Measurements from ENCODE around the gene UQCR10. TPM values are rescaled to one million over a fixed set of nuclear protein-coding genes. Genes with fewer than 3 reads are reported as not detected.

UQCR10 gene
- total RNA-seq, 2 donors from 2014 or later, result 92.8 to 124 TPM

DNA sequence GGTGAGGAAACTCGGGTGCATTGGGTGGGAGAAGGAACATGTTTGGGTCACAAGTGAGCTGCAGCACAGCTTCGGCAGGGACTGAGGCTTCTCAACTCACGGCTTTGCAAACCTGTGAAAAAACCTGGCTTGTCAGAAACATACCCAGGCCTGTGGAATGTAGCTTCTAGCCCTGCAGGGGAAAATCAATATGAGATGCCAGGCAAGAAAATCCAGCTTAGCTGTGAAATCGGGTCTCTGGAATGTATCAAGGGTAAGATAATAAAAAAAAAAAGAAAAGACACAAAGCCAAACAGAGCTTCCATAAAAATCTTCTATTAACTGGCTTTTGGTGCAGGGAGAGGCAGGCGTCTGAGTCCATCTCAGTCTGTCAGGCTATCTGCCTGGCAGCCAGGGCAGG is 28.5 kb downstream of the UQCR10 start:
- WGBS, result 35% methylated on average over 5 of the region's 5 CpGs
- Histone ChIP-seq H3K27ac (peak overlapping the region; percentile 12 to 38), H3K27me3 (replicated peaks; ENCODE audit: insufficient read depth) (no peaks in the 10 kb centered on the region), H3K36me3 (peaks cover 6 to 25% of the 10 kb centered on the region in 2 donors), H3K4me1 (replicated peaks) (peaks cover 33% of the 10 kb centered on the region), H3K9me3 (no peaks in the 10 kb centered on the region), H3K4me3 (no peak overlapping the region)
- TF ChIP-seq POLR2A (IDR thresholded peaks at IDR 0.05) (no peak), POLR2AphosphoS5 (IDR thresholded peaks at IDR 0.05) (peak; percentile 36)
- peak; percentile 44 for DNase-seq (ENCODE audit: low spot score)
- intact Hi-C loops (cut with DNase I), result no loop called here

DNA sequence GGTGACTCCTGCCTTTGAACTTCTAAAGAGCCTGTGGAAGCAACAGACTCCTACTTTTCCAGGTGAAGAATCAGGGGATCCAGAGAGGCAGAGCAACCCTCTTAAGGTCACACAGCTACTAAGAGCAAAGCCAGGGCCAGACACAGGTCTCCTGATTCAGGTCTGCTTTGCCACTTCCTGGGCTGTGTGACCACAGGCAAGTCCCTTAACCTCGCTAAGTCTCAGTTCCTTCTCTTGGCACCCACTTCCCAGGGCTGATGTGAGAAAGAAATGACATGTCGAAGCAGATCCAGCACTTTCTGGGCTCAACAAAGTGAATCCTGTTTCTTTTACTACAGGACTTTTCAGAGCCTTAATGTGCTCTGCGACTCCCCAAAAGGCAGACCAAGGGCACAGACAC is 30.2 kb downstream of the UQCR10 start:
- H3K27me3 ChIP-seq (replicated peaks; ENCODE audit: insufficient read depth), result no peaks in the 10 kb centered on the region
- peaks cover 10 to 11% of the 10 kb centered on the region in 2 donors for H3K36me3 ChIP-seq
- no peak overlapping the region for H3K4me3 ChIP-seq
- H3K27ac ChIP-seq, result peak overlapping the region; percentile 71 to 82
- DNase-seq (ENCODE audit: low spot score), result no peak
- intact Hi-C loops (cut with DNase I), result no loop called here
- 89% methylated on average over 3 of the region's 3 CpGs for WGBS
- H3K9me3 ChIP-seq, result no peaks in the 10 kb centered on the region
- TF ChIP-seq POLR2A (IDR thresholded peaks at IDR 0.05) (no peak), CTCF (IDR thresholded peaks at IDR 0.05) (no peak)
- peaks cover 34% of the 10 kb centered on the region for H3K4me1 ChIP-seq (replicated peaks)

GRCh38 chr22:29798318-29798717 is 31.1 kb downstream of the UQCR10 start:
- no peak overlapping the region for H3K4me3 ChIP-seq
- no peaks in the 10 kb centered on the region for H3K9me3 ChIP-seq
- intact Hi-C loops (cut with DNase I), result no loop called here
- peaks cover 3 to 7% of the 10 kb centered on the region in 2 donors for H3K36me3 ChIP-seq
- DNase-seq (ENCODE audit: low spot score), result no peak
- no peak for TF ChIP-seq POLR2A (IDR thresholded peaks at IDR 0.05)
- no peak for TF ChIP-seq POLR2AphosphoS5 (IDR thresholded peaks at IDR 0.05)
- TF ChIP-seq CTCF (IDR thresholded peaks at IDR 0.05), result no peak
- peak overlapping the region; percentile 71 to 82 for H3K27ac ChIP-seq
- peaks cover 34% of the 10 kb centered on the region for H3K4me1 ChIP-seq (replicated peaks)
- H3K27me3 ChIP-seq (replicated peaks; ENCODE audit: insufficient read depth), result no peaks in the 10 kb centered on the region
- 54% methylated on average over 6 of the region's 6 CpGs for WGBS

- Histone ChIP-seq H3K9me3 (no peaks in the 10 kb centered on the region), H3K27me3 (replicated peaks; ENCODE audit: insufficient read depth) (no peaks in the 10 kb centered on the region), H3K4me3 (peak overlapping the region in 1 of 2 donors; percentile 7), H3K27ac (peak overlapping the region; percentile 71 to 82), H3K4me1 (replicated peaks) (peaks cover 34% of the 10 kb centered on the region), H3K36me3 (peaks cover 3 to 5% of the 10 kb centered on the region in 2 donors)
- intact Hi-C loops (cut with DNase I), result no loop called here
- TF ChIP-seq POLR2AphosphoS5 (IDR thresholded peaks at IDR 0.05), result peak; percentile 44
- no peak for TF ChIP-seq POLR2A (IDR thresholded peaks at IDR 0.05)
- 34% methylated on average over 2 of the region's 2 CpGs for WGBS
- peak; percentile 46 for DNase-seq (ENCODE audit: low spot score)
These were observed 31.6 kb downstream of the UQCR10 start for GRCh38 chr22:29798801-29799200.

DNA sequence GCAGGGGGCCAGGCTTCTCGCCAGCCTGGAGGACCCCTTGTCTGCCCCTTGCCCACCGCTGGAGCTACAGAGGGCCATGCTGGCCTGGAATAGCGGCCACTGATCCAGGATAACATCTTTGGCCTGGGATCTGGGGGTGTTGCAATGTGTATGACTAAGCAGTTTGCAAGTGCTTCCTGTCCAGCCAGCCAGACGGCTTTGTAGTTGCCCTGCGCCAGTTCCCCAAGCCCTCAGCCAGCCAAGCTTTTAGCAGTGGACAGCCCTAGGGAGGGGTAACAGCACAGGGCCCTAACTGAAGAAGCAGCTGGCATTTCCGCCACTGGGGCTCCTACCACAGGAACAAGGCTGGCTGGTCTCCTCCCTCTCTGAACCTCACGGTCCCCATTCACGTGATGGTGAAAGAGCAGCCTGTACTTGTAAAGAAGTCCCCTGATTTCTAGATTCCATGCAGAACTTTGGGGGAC is 32.1 kb downstream of the UQCR10 start:
- TF ChIP-seq CTCF (IDR thresholded peaks at IDR 0.05) (peak in 2 of 4 experiments; percentile 35 to 42), POLR2AphosphoS5 (IDR thresholded peaks at IDR 0.05) (peak; percentile 96), POLR2A (IDR thresholded peaks at IDR 0.05) (no peak)
- H3K9me3 ChIP-seq, result no peaks in the 10 kb centered on the region
- intact Hi-C loops (cut with DNase I), result no loop called here
- WGBS, result 12% methylated on average over 8 of the region's 8 CpGs
- peak; percentile 96 for DNase-seq (ENCODE audit: low spot score)
- H3K27ac ChIP-seq, result peak overlapping the region; percentile 71 to 82
- peaks cover 34% of the 10 kb centered on the region for H3K4me1 ChIP-seq (replicated peaks)
- H3K27me3 ChIP-seq (replicated peaks; ENCODE audit: insufficient read depth), result no peaks in the 10 kb centered on the region
- peaks cover 4 to 5% of the 10 kb centered on the region in 2 donors for H3K36me3 ChIP-seq
- peak overlapping the region in 1 of 2 donors; percentile 7 for H3K4me3 ChIP-seq

DNA sequence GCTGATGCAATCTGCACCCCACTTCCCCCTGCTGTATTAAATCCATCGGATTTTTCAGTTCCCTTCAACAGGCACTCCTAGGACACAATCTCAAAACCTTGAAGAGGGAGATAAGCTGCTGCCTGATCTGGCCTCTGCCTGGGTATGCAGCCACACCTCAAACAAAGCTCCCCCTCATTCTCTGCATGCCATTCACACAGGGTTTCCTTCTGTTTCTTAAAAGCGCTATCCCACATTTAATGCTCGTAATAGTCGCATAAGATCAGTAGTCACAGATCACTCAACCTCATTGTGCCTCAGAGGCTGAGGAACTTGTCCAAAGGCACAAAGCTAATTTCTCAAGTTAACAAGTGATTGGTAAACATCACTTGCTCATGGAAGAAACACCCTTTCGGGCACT is 34.0 kb downstream of the UQCR10 start:
- no peak for DNase-seq (ENCODE audit: low spot score)
- H3K4me1 ChIP-seq (replicated peaks), result peaks cover 31% of the 10 kb centered on the region
- WGBS, result 59% methylated on average over 5 of the region's 5 CpGs
- H3K36me3 ChIP-seq, result peaks cover 4 to 5% of the 10 kb centered on the region in 2 donors
- H3K4me3 ChIP-seq, result no peak overlapping the region
- H3K27ac ChIP-seq, result peak overlapping the region; percentile 39 to 82
- TF ChIP-seq POLR2A (IDR thresholded peaks at IDR 0.05) (no peak), POLR2AphosphoS5 (IDR thresholded peaks at IDR 0.05) (peak; percentile 8)
- intact Hi-C loops (cut with DNase I), result no loop called here
- no peaks in the 10 kb centered on the region for H3K27me3 ChIP-seq (replicated peaks; ENCODE audit: insufficient read depth)
- H3K9me3 ChIP-seq, result no peaks in the 10 kb centered on the region
